Cortex of kidney (tissue), 1 donor: ENCODE measurements around the gene HSF2BP.
"Not testable (repeated sequence)": the region's sequence is repeated elsewhere in the genome, so short reads cannot be mapped to it uniquely, and the experiment has no call there.

ENCODE experiments used
- DNase-seq: peaks from one replicate; lab custom pipeline; 2025; lab: John Stamatoyannopoulos, UW

HSF2BP gene

DNA sequence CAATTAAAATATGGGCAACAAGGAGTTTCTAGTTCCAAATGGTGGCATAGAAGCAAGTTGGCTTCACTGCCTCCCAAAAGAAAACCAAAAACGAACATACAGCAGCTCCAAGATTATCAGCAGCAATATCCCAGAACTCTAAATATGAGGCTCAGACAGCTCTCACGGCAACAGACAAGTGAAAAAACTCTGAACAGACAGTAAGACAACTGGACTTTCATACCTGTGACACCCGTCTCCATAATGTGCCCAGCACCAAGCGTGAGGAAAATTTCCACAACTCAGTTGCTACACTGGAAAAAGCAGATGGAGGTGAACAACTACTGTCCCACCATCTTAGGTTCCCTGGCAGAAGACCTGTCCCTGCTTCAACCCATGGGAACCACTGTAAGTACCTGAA is 39.9 kb downstream of the HSF2BP start:
- no peak for DNase-seq

DNA sequence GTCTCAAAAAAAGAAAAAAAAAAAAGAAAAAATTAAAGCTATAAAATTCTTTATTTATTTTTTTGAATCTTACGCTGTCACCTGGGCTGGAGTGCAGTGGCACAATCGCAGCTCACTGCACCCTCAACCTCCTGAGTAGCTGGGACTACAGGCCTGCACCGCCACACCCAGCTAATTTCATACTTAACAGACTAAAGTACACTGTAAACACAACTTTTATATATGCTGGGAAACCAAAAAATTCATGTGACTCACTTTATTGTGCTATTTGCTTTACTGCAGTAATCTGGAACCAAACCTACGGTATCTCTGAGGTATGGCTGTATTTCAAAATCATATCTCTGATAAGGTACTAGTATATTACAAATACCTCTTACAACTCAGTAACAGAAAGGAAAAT is 40.3 kb downstream of the HSF2BP start:
- no peak for DNase-seq

DNA sequence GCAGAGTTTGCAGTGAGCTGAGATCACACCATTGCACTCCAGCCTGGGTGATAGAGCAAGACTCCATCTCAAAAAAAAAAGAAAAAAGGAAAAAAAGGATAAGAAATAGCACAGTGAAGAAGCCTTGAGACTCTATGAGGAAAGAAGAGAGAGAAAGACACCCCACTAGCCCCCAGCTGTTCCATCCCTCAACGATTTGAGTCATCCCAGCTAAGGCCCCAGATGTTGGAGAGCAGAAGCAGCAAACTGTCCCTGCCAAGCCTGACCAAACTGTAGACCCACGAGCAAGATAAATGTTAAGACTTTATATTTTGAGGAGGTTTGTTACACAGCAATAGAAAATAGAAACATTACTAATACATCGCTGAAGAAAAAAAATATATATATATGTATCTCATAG is 42.4 kb downstream of the HSF2BP start:
- DNase-seq = not testable (repeated sequence)

GRCh38 chr21:43614839-43615238 is 44.4 kb downstream of the HSF2BP start:
- no peak for DNase-seq

DNA sequence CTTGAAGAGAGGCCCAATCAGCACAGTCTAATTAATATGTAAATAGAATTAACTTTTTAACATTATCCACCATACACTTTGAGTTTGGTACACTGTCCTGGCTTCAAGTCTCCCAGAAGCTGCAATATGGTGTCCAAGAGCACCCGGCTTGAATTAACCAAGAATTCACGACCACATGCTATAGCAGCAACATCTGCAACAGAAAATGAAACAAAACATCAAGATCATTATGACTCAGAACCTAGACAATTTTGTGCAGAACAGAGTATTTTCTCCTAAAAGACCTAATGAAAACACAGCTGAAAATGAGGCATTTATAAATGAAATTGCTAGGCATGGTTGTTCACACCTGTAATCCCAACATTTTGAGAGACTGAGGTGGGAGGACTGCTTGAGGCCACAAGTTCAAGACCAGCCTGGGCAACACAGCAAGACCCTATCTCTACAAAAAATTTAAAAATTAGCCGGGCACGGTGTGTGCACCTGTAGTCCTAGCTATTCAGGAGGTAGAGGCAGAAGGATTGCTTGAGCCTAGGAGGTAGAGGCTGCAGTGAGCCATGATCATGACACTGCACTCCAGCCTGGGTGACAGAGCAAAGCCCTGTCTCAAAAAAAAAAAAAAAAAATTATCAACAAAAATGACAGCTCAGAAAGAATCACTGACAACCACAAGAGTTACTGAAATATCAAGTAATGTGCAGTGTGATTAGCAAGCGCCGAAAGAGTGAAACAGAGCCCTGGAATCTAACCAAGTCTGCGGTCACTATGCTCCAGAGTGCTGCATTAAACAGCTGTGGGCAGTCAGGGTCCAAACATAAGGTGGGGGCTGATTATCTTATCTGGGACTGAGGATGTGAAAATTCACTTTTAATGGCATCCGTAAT is 45.3 kb downstream of the HSF2BP start:
- DNase-seq = no peak

GRCh38 chr21:43611598-43612369 is 47.5 kb downstream of the HSF2BP start:
- no peak for DNase-seq

GRCh38 chr21:43609501-43610340 is 49.6 kb downstream of the HSF2BP start:
- DNase-seq = no peak

DNA sequence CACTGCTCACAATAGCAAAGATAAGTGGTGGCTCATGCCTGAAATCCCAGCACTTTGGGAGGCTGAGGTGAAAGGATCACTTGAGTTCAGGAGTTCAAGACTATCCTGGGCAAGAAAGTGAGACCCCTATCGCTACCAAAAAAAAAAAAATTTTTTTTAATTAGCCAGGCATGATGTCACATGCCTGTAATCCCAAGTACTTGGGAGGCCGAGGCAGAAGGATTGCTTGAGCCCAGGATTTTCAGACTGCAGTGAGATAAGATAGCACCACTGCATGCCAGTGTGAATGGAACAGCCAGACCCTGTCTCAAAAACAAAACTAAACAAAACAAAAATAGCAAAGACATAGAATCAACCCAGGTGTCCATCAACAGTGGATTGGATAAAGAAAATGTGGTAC is 50.6 kb downstream of the HSF2BP start:
- DNase-seq = no peak

GRCh38 chr21:43608225-43608624 is 51.1 kb downstream of the HSF2BP start:
- DNase-seq = no peak

GRCh38 chr21:43605320-43606215 is 53.7 kb downstream of the HSF2BP start:
- no peak for DNase-seq

DNA sequence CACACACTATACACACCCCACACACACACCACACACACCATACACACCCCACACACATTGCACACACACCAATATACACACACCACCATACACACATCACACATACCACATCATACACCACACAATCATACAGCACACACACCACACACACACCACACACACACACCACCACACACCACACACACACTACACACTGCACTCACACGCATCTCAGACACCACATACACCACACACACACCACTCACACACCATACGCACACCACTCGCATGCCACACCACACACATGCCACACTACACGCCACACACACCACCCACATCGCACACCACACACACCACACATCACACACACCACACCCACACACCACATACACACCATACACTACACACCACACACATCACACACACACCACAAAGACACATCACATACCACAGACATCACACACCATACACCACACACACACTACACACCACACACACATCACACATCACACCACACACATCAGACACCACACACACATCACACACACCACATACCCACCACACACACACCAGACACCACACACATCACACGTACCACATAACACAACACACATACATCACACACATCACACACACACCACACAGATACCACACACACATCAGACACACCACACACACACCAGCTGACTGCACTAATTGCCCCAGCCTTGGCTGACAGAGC is 54.6 kb downstream of the HSF2BP start:
- DNase-seq = no peak

DNA sequence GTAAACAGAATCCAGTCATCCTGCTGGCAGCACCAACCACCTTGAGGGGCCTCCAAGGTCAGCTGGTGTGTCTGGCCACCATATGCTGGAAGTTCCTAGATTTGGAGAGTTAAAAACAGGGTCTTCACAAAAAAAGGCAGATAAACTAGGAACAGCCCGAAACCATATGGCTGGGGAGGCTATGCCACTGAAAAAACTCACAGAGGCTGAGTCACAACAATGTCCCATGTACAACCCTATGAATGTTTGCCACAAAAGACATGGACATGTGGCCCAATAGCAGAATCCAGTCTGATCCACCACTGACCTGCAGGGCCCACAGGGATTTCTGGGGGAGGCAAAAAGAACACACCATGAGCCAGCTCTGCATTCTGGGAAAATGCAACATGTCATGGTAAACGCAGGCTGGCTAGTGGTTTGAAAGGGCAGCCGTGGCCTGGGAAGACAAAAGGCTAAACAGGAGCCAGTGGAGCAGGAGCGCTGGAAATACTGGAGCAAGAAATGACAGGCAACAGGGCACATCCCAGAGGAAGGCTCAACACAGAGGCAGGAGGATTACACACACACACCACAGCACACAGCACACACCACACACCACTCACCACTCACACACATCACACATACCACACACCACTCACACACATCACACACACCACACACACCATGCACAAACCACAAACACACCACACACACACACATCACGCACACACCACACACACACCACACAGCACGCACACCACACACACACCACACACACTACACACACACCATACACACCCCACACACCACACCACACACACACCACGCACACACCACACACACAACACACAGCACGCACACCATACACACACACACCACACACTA is 55.4 kb downstream of the HSF2BP start:
- no peak for DNase-seq

- DNase-seq = no peak
Measured at GRCh38 chr21:43603233-43603626, 56.1 kb downstream of the HSF2BP start.

DNA sequence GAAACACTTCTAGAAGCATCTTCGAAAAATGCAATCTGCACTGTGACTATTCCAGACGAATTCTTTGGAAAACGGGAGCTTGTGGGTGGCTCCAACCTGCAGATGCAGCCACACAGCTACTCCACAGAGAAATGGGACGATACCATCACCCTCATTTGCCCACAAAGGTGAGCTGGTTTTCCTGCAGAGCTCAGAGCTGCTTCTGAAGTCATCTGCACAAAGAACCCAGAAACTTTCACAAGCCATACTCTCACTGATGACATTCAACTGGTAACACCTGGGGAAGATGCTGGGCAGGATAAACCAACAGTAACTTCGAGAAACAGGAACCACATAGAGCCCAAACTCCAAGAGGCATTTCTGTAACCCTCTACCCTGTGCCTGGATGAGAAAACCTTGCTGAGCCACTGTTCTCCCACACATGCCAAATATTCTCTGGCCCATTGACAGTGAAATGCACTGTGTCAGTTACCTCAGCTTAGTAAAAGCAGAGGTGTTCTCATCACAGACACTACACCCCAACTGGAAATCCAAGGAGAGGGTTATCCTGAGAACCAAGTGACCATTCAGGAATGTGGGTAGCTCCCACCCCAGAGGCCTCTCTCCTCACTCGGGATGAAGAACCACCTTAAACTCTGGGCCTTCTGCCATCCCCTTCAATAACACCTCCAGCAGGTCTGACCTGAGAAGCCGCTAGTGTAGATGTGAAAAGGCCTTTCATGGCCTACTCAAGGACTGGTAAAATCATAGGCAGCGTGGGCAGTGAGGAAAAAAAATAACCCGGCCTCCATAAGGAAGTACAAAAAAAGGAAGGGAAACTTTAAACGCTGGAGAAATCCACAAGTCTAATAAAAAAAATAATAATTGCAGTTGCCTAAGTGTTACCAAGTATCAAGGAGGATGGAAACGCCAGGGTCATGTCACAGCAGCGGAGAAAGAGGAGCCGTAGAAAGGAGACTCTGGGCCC is 56.7 kb downstream of the HSF2BP start:
- DNase-seq = no peak

DNA sequence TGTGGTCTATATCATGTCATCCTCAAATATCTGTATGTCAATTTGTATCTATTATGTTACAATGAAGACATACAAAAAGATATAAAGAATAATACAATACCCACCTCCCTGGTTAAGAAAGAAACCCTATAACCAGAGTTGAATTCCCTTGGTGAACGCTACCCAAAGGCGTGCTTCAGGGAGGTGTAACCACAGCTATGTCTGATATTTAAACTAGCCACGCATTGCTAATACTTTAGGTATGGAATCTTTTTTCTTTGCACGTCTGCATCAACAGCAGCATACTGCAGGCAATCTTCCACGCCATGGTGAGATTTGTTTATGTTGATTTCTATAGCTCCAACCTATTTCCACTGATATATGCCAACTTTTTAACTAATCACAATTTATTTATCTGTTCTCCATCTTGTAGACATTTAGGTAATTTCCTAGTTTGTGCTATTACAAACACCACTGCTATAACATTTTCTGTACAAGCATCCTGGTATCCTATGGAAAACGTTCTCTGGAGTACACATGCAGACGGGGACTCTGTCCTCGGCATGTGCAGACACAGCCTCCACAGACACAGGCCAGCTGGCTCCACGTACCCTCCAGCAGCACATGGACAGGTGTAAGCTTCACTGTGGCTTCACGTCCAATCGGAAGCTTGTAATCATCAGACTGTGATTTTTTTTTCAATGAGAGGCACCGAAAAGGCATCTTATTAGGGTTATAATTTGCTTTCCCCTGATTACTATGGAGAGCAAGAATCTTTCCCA is 58.5 kb downstream of the HSF2BP start:
- no peak for DNase-seq

DNA sequence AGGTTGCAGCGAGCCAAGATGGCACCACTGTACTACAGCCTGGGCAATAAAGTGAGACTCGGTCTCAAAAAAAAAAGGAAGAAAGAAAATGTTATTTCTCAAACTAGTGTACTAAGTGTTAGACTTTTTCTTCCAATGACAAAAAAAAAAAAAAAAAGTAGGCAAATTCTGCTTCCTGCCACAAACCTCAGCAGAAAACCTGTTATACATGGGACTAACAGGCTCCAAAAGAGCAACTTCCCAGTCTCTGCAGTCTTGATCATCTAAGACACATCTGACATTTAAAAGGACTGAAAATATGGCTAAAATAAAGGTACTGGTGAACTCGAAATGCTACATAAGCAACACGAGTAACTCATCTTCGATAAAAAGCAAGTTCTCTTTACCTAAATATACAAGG is 59.6 kb downstream of the HSF2BP start:
- no peak for DNase-seq

DNA sequence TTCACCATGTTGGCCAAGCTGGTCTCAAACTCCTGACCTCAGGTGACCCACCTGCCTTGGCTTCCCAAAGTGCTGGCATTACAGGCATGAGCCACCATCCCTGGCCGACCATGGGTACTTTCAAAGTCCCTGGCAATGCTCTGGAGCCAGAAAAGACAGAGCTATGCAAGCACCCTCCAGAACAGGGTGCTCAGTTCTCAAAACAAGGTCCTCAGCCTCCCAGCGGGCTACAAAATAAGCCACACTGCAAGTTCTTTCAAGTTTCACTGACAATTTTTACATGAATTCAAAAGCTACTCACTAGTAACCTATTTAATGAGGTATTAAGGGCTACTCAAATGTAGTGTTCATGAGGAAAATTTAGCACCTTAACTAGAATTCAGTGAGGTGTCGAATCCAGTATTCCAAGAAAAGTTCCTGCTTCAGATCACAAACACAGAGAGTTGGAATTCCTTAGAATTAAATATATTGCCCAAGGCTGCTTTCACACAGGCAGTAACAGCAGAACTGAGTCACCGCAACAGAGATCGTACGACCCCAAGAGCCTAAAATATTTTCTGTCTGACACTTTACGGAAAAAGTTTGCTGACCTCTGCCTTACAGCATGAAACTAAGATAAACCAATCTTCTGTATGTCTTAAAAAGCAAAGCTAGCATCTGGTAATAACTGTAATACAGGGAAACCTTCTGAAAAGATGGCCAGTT is 60.7 kb downstream of the HSF2BP start:
- no peak for DNase-seq
